OCI-LY1 (cell line): ENCODE results near the gene GNG12.
A peak's percentile ranks its signal among the peaks of the same experiment; 100 is the strongest.

Experiments used
- H2AFZ ChIP-seq: fragments of 200-600 bp; sonication (generic), shearing (Covaris generic); 2 replicates; pipeline ENCODE4 v1.6.0; 2014; ENCODE audit warnings: antibody characterized with exemption, mild to moderate bottlenecking, low read length
- H3F3A ChIP-seq: fragments of 200-600 bp; sonication (generic), shearing (Covaris generic); 2 replicates; pipeline ENCODE4 v1.6.0; 2014; ENCODE audit warnings: mild to moderate bottlenecking, antibody characterized with exemption, low read length, moderate library complexity; ENCODE audit not compliant: insufficient read depth
- H3K27ac ChIP-seq: fragments of 200-600 bp; sonication (generic); 2 replicates; pipeline ENCODE4 v1.5.1; 2014; ENCODE audit warnings: low read length, mixed run types, mild to moderate bottlenecking, low read depth; ENCODE audit not compliant: poor library complexity, severe bottlenecking
- H3K27me3 ChIP-seq: fragments of 200-600 bp; sonication (generic); 2 replicates; pipeline ENCODE4 v1.6.0; 2014; ENCODE audit warnings: antibody characterized with exemption, mild to moderate bottlenecking, low read length, moderate library complexity; ENCODE audit not compliant: insufficient read depth
- H3K36me3 ChIP-seq: fragments of 200-600 bp; sonication (generic); 2 replicates; pipeline ENCODE4 v1.6.1; 2014; ENCODE audit warnings: mild to moderate bottlenecking, antibody characterized with exemption, low read length, moderate library complexity, mixed read lengths; ENCODE audit not compliant: insufficient read depth
- H3K4me1 ChIP-seq: fragments of 200-600 bp; sonication (generic); 2 replicates; pipeline ENCODE4 v1.5.1; 2014; ENCODE audit warnings: mild to moderate bottlenecking, low read length, moderate library complexity; ENCODE audit not compliant: insufficient read depth, severe bottlenecking
- H3K4me2 ChIP-seq: fragments of 200-600 bp; sonication (generic), shearing (Covaris generic); 2 replicates; pipeline ENCODE4 v1.6.1; 2014; ENCODE audit warnings: low read length
- H3K4me3 ChIP-seq: fragments of 200-600 bp; sonication (generic); 2 replicates; pipeline ENCODE4 v1.5.1; 2014; ENCODE audit warnings: low read length, low read depth, mild to moderate bottlenecking, mixed read lengths; ENCODE audit not compliant: poor library complexity, severe bottlenecking
- H3K79me2 ChIP-seq: fragments of 200-600 bp; shearing (Covaris generic); 2 replicates; pipeline ENCODE4 v1.6.1; 2016; ENCODE audit warnings: mixed run types, low read length, mixed read lengths; ENCODE audit not compliant: insufficient read depth
- H3K9ac ChIP-seq: fragments of 200-600 bp; sonication (generic), shearing (Covaris generic); 2 replicates; pipeline ENCODE4 v1.6.1; 2014; ENCODE audit warnings: mild to moderate bottlenecking, low read length, mixed read lengths
- H3K9me2 ChIP-seq: fragments of 200-600 bp; sonication (generic), shearing (Covaris generic); 2 replicates; pipeline ENCODE4 v1.6.1; 2014; ENCODE audit warnings: low read depth, mild to moderate bottlenecking, low read length, mixed read lengths
- H3K9me3 ChIP-seq: fragments of 200-600 bp; shearing (Covaris generic); 2 replicates; pipeline ENCODE4 v1.6.1; 2014; ENCODE audit warnings: low read length, mixed read lengths
- H4K20me1 ChIP-seq: fragments of 200-600 bp; sonication (generic), shearing (Covaris generic); 2 replicates; pipeline ENCODE4 v1.6.0; 2016; ENCODE audit warnings: mild to moderate bottlenecking, low read length; ENCODE audit not compliant: insufficient read depth
- CTCF ChIP-seq: fragments of 200-600 bp; sonication (generic), shearing (Covaris generic); IDR thresholded peaks from 2 replicates; pipeline ENCODE4 v1.5.1; 2017; ENCODE audit warnings: mild to moderate bottlenecking, antibody characterized with exemption, low read length, moderate library complexity, mixed read lengths
- EZH2 ChIP-seq: fragments of 200-600 bp; sonication (generic), shearing (Covaris generic); IDR thresholded peaks from 2 replicates; pipeline ENCODE4 v1.8.0; 2017; ENCODE audit warnings: borderline replicate concordance, mixed run types, mild to moderate bottlenecking, antibody characterized with exemption, low read length, moderate library complexity, mixed read lengths

The GNG12 gene

GRCh38 chr1:67850151-67850551 lies 16.9 kb upstream of the GNG12 start:
- TF ChIP-seq CTCF: peak; percentile 69
- no peak for TF ChIP-seq EZH2
- H3K4me2 ChIP-seq: no peak overlapping the region

GRCh38 chr1:67847466-67847865 lies 14.2 kb upstream of the GNG12 start:
- Histone ChIP-seq H3K9me2 (no peaks in the 10 kb centered on the region), H3F3A (no peaks in the 10 kb centered on the region), H4K20me1 (no peaks in the 10 kb centered on the region), H3K27me3 (no peaks in the 10 kb centered on the region), H3K4me2 (no peak overlapping the region), H3K36me3 (no peaks in the 10 kb centered on the region), H3K4me1 (no peaks in the 10 kb centered on the region), H3K79me2 (no peaks in the 10 kb centered on the region), H3K9ac (no peak overlapping the region), H3K4me3 (no peak overlapping the region), H3K9me3 (no peaks in the 10 kb centered on the region), H2AFZ (no peak overlapping the region), H3K27ac (no peak overlapping the region)
- TF ChIP-seq CTCF (no peak), EZH2 (no peak)

More at GRCh38 chr1:67850151-67850551, 16.9 kb upstream of the GNG12 start:
- H3K4me1 ChIP-seq: no peaks in the 10 kb centered on the region
- H3K9me2 ChIP-seq: no peaks in the 10 kb centered on the region
- no peak overlapping the region for H3K9ac ChIP-seq
- H2AFZ ChIP-seq: no peak overlapping the region
- H3K4me3 ChIP-seq: no peak overlapping the region
- no peaks in the 10 kb centered on the region for H3F3A ChIP-seq
- no peaks in the 10 kb centered on the region for H3K9me3 ChIP-seq
- H4K20me1 ChIP-seq: no peaks in the 10 kb centered on the region
- H3K27me3 ChIP-seq: no peaks in the 10 kb centered on the region
- no peaks in the 10 kb centered on the region for H3K79me2 ChIP-seq
- no peak overlapping the region for H3K27ac ChIP-seq
- no peaks in the 10 kb centered on the region for H3K36me3 ChIP-seq

- Histone ChIP-seq H3K27me3 (no peaks in the 10 kb centered on the region), H3K27ac (no peak overlapping the region), H3K4me3 (no peak overlapping the region), H3K4me2 (no peak overlapping the region), H2AFZ (no peak overlapping the region), H3K79me2 (no peaks in the 10 kb centered on the region), H3K36me3 (no peaks in the 10 kb centered on the region), H3K9me3 (no peaks in the 10 kb centered on the region), H4K20me1 (no peaks in the 10 kb centered on the region), H3F3A (no peaks in the 10 kb centered on the region), H3K4me1 (no peaks in the 10 kb centered on the region), H3K9ac (no peak overlapping the region), H3K9me2 (no peaks in the 10 kb centered on the region)
- TF ChIP-seq CTCF (no peak), EZH2 (no peak)
Measured at GRCh38 chr1:67846538-67846937, 13.3 kb upstream of the GNG12 start.
